ENCODE measurements around the gene ITGB1.

Gene ITGB1

DNA sequence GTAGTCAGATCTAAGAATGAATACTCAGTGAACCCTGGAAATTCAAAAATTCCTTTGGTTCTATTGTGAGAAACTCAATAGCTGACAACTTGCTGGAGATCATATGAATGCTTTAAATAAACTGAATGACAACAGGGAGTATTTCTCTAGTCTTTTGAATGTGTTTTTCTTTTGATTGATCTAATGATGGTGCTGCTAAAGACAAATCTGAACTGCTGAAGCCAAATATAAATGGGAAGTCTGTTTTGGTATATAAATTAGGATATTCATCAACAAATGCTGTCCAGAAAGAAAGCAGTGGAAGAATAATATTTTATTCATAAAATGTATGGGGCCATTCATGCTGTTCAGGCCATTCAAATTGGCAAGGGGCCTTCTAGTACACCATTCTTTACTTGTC, 79.4 kb downstream of the ITGB1 start:
- no peak for DNase-seq

- no peak for DNase-seq
These were observed 80.1 kb downstream of the ITGB1 start for GRCh38 chr10:32877915-32878314.

DNA sequence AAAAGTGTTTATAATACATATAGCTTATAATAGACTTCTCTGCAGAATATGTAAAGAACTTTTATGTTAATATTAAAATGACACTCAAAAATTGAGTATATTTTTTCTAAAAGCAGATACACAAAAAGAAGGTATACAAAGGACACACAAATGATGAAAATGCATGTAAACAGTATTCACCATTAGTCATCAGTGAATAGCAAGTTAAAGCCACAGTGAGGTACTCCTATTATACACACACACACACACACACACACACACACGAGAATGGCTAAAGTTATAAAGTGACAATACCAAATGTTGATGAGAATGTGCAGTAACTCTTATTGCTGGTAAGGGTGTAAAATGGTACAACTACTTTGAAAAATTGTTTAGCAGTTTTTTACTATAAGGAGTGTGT, 92.9 kb downstream of the ITGB1 start:
- no peak for DNase-seq

GRCh38 chr10:32854435-32854834, 103.6 kb downstream of the ITGB1 start:
- no peak for DNase-seq

GRCh38 chr10:32851301-32851700, 106.7 kb downstream of the ITGB1 start:
- no peak for DNase-seq
